Measurements from ENCODE around the gene ELMO1. TPM values are rescaled to one million over a fixed set of nuclear protein-coding genes. Genes with fewer than 3 reads are reported as not detected.

The ELMO1 gene
- total and polyA plus RNA-seq, 2 experiments from 2014 or later, result 19.7 to 28.7 TPM

GRCh38 chr7:37481722-37482288 is 33.1 kb upstream of the ELMO1 start:
- no peaks in the 10 kb centered on the region for H3K9me3 ChIP-seq (ENCODE audit: low read depth)
- no peaks in the 10 kb centered on the region for H3K4me1 ChIP-seq (ENCODE audit: insufficient read depth)
- H4K20me1 ChIP-seq (ENCODE audit: insufficient read depth, poor library complexity, severe bottlenecking), result no peaks in the 10 kb centered on the region
- no peak overlapping the region for H2AFZ ChIP-seq
- H3K9me2 ChIP-seq (replicated peaks; ENCODE audit: insufficient read depth), result no peaks in the 10 kb centered on the region
- no peaks in the 10 kb centered on the region for H3K27me3 ChIP-seq
- WGBS (ENCODE audit: low lambda C conversion rate, missing lambda C conversion rate), result 89% methylated on average over 5 of the region's 5 CpGs
- no peak overlapping the region for H3K4me3 ChIP-seq
- no peaks in the 10 kb centered on the region for H3K79me2 ChIP-seq
- H3K4me2 ChIP-seq, result no peak overlapping the region
- TF ChIP-seq EZH2phosphoT487 (IDR thresholded peaks at IDR 0.05; ENCODE audit: low read depth, severe bottlenecking, unreplicated experiment), result no peak
- TF ChIP-seq EZH2 (IDR thresholded peaks at IDR 0.05; ENCODE audit: borderline replicate concordance), result no peak
- no peak for TF ChIP-seq CTCF (IDR thresholded peaks at IDR 0.05; ENCODE audit: poor library complexity)
- H3K27ac ChIP-seq, result no peak overlapping the region
- no peaks in the 10 kb centered on the region for H3K36me3 ChIP-seq (replicated peaks; ENCODE audit: insufficient read depth, low read depth)
- no peak for DNase-seq (ENCODE audit: low spot score)

- Histone ChIP-seq H3K4me3 (no peak overlapping the region), H3K27me3 (no peaks in the 10 kb centered on the region), H3K4me2 (no peak overlapping the region), H3K36me3 (replicated peaks; ENCODE audit: insufficient read depth, low read depth) (no peaks in the 10 kb centered on the region), H3K79me2 (no peaks in the 10 kb centered on the region), H3K4me1 (ENCODE audit: insufficient read depth) (no peaks in the 10 kb centered on the region), H4K20me1 (ENCODE audit: insufficient read depth, poor library complexity, severe bottlenecking) (no peaks in the 10 kb centered on the region), H3K9me3 (ENCODE audit: low read depth) (no peaks in the 10 kb centered on the region), H2AFZ (no peak overlapping the region), H3K9me2 (replicated peaks; ENCODE audit: insufficient read depth) (no peaks in the 10 kb centered on the region), H3K27ac (no peak overlapping the region)
- WGBS (ENCODE audit: low lambda C conversion rate, missing lambda C conversion rate), result 87% methylated on average over 5 of the region's 5 CpGs
- TF ChIP-seq CTCF (IDR thresholded peaks at IDR 0.05; ENCODE audit: poor library complexity), result no peak
- TF ChIP-seq EZH2phosphoT487 (IDR thresholded peaks at IDR 0.05; ENCODE audit: low read depth, severe bottlenecking, unreplicated experiment), result no peak
- DNase-seq (ENCODE audit: low spot score), result no peak
These were observed 32.5 kb upstream of the ELMO1 start for GRCh38 chr7:37481154-37481553.

GRCh38 chr7:37480041-37481031 is 31.7 kb upstream of the ELMO1 start:
- Histone ChIP-seq H3K9me2 (replicated peaks; ENCODE audit: insufficient read depth) (no peaks in the 10 kb centered on the region), H4K20me1 (ENCODE audit: insufficient read depth, poor library complexity, severe bottlenecking) (no peaks in the 10 kb centered on the region), H3K27me3 (no peaks in the 10 kb centered on the region), H3K79me2 (no peaks in the 10 kb centered on the region), H3K9me3 (ENCODE audit: low read depth) (no peaks in the 10 kb centered on the region), H3K4me2 (no peak overlapping the region), H3K4me1 (ENCODE audit: insufficient read depth) (no peaks in the 10 kb centered on the region), H3K36me3 (replicated peaks; ENCODE audit: insufficient read depth, low read depth) (no peaks in the 10 kb centered on the region), H3K4me3 (no peak overlapping the region), H3K27ac (no peak overlapping the region), H2AFZ (no peak overlapping the region)
- TF ChIP-seq EZH2 (IDR thresholded peaks at IDR 0.05; ENCODE audit: borderline replicate concordance), result no peak
- no peak for TF ChIP-seq CTCF (IDR thresholded peaks at IDR 0.05; ENCODE audit: poor library complexity)
- TF ChIP-seq EZH2phosphoT487 (IDR thresholded peaks at IDR 0.05; ENCODE audit: low read depth, severe bottlenecking, unreplicated experiment), result no peak
- WGBS (ENCODE audit: low lambda C conversion rate, missing lambda C conversion rate), result 85% methylated on average over 11 of the region's 11 CpGs
- DNase-seq (ENCODE audit: low spot score), result no peak

All from hepatocyte (in vitro differentiated cells).